GM18909 (cell line): ENCODE data around the gene KRT35.

Experiments used
- ATAC-seq: cut with Tn5 transposase; IDR thresholded peaks from one replicate; pipeline ENCODE4 v1.9.1; 2021; ENCODE audit warnings: mild to moderate bottlenecking; ENCODE audit not compliant: unreplicated experiment, poor library complexity

Gene KRT35

GRCh38 chr17:41512546-41513167 lies 31.7 kb upstream of the KRT35 start:
- ATAC-seq, result no peak

- ATAC-seq, result no peak
Measured at GRCh38 chr17:41511716-41512115, 30.8 kb upstream of the KRT35 start.

- ATAC-seq, result no peak
Measured at GRCh38 chr17:41511116-41511515, 30.2 kb upstream of the KRT35 start.

- ATAC-seq, result no peak
Measured at GRCh38 chr17:41510251-41511065, 29.5 kb upstream of the KRT35 start.

- ATAC-seq, result no peak
Measured at GRCh38 chr17:41507315-41507880, 26.4 kb upstream of the KRT35 start.

- ATAC-seq, result no peak
Measured at GRCh38 chr17:41505809-41506767, 25.1 kb upstream of the KRT35 start.

- ATAC-seq, result no peak
Measured at GRCh38 chr17:41505007-41505808, 24.3 kb upstream of the KRT35 start, which contains the start of gene KRT13. TSS of gene KRT13 (minus strand) at chr17:41505612. CDS start at chr17:41505550, 62 bp downstream.

GRCh38 chr17:41504246-41504977 lies 23.5 kb upstream of the KRT35 start:
- no peak for ATAC-seq

- ATAC-seq, result no peak
Measured at GRCh38 chr17:41503202-41503601, 22.3 kb upstream of the KRT35 start.

- ATAC-seq, result no peak
Measured at GRCh38 chr17:41500131-41500911, 19.4 kb upstream of the KRT35 start.

GRCh38 chr17:41499714-41500113 lies 18.8 kb upstream of the KRT35 start:
- no peak for ATAC-seq

GRCh38 chr17:41498276-41498675 lies 17.3 kb upstream of the KRT35 start:
- no peak for ATAC-seq

- ATAC-seq, result no peak
Measured at GRCh38 chr17:41496803-41497484, 16.0 kb upstream of the KRT35 start.

GRCh38 chr17:41494524-41494923 lies 13.6 kb upstream of the KRT35 start:
- ATAC-seq, result no peak

- ATAC-seq, result no peak
Measured at GRCh38 chr17:41492771-41493170, 11.8 kb upstream of the KRT35 start.

GRCh38 chr17:41492351-41492750 lies 11.4 kb upstream of the KRT35 start:
- ATAC-seq, result no peak

GRCh38 chr17:41491476-41491875 lies 10.5 kb upstream of the KRT35 start:
- no peak for ATAC-seq
